AG04450 (cell line): Measurements from ENCODE around the gene HDDC3. TPM values are rescaled to one million over a fixed set of nuclear protein-coding genes. Genes with fewer than 3 reads are reported as not detected.

ENCODE experiments used
- CTCF ChIA-PET: fragments of 300-600, 350-600 bp; formaldehyde crosslinking; extraction: SDS; loops from one replicate; lab custom pipeline; 2022; ENCODE audit warnings: antibody characterized with exemption, inconsistent platforms; lab: Charles Lee
- POLR2A ChIA-PET: fragments of 350-600 bp; formaldehyde crosslinking; extraction: SDS; loops from one replicate; lab custom pipeline; 2021; ENCODE audit warnings: antibody characterized with exemption, inconsistent platforms; lab: Yijun Ruan, JAX
- DNase-seq: peaks from one replicate; pipeline ENCODE4 v3.0.0-alpha.2; 2011; ENCODE audit warnings: low read depth, low spot score
- H3K27ac ChIP-seq: one replicate; pipeline ENCODE4 v1.5.1; 2012; ENCODE audit warnings: low read depth, low read length, control low read depth
- H3K27me3 ChIP-seq: one replicate; pipeline ENCODE4 v1.6.0; 2012; ENCODE audit warnings: low read length; ENCODE audit not compliant: control insufficient read depth, insufficient read depth
- H3K4me3 ChIP-seq: 2 replicates; pipeline ENCODE4 v1.5.1; 2011; ENCODE audit warnings: mild to moderate bottlenecking, low read depth, low read length, control low read depth
- H3K9me3 ChIP-seq: 2 replicates; pipeline ENCODE4 v1.5.1; 2012; ENCODE audit warnings: low read length; ENCODE audit not compliant: control insufficient read depth, insufficient read depth
- polyA plus RNA-seq: library from polyadenylated mRNA; depleted of rRNA; stranded (reverse); fragments of >200 nt; gene quantifications from 2 replicates; pipeline ENCODE4 v1.2.3, GENCODE V29; 2011
- TF ChIP-seq, protein P1 (sequence below): IDR thresholded peaks from 2 replicates; pipeline ENCODE4 v1.5.1; 2011; ENCODE audit warnings: low read depth, low read length, control low read depth, inconsistent platforms

Gene HDDC3
- polyA plus RNA-seq, 1 experiment = 10.3 TPM

DNA sequence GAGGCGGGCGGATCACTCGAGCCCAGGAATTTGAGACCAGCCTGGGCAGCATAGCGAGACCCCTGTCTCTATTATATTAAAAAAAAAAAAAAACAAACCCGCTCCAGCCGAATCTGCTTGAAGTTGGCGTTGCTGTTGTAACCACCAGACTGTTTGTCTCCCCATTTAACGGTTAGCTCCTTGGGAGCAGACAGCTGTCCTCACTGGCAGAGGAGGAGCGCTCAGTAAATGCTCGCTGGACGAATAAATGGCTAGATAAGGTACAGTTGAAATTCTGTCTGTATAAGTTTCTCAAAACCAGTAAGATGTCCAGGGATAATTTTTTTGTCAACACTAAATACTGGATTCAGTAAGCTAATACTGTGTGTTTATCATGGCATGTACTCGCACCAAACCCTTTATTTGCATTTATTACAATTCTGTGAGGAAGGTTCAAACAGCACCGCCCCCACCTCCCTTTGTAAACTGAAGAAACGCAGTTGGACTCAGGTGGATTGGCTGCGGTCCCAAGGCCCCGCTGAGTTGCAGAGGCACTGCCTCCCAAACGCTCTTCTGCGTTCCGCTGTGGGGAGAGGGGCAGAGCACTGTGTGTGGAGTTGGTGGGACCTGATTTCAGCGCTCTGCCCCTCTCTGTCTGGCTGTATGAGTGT is 23.4 kb upstream of the HDDC3 start:
- ChIA-PET CTCF (interaction anchor here (0.6 to 8.7 kb wide), 34 partner anchors 9 to 1969 kb away, joined by 3 to 157 read pairs (median 10); partner anchors contain the start of genes HDDC3, PRC1 and UNC45A), POLR2A (interaction anchor here (1.3 kb wide), 1 partner anchor 316 kb away, joined by 6 read pairs; no protein-coding TSS in a partner anchor)
- no peak for DNase-seq
- H3K9me3 ChIP-seq = peaks cover 3% of the 10 kb centered on the region; the same call in 1 of the 2 replicates
- TF ChIP-seq, protein P1, sequence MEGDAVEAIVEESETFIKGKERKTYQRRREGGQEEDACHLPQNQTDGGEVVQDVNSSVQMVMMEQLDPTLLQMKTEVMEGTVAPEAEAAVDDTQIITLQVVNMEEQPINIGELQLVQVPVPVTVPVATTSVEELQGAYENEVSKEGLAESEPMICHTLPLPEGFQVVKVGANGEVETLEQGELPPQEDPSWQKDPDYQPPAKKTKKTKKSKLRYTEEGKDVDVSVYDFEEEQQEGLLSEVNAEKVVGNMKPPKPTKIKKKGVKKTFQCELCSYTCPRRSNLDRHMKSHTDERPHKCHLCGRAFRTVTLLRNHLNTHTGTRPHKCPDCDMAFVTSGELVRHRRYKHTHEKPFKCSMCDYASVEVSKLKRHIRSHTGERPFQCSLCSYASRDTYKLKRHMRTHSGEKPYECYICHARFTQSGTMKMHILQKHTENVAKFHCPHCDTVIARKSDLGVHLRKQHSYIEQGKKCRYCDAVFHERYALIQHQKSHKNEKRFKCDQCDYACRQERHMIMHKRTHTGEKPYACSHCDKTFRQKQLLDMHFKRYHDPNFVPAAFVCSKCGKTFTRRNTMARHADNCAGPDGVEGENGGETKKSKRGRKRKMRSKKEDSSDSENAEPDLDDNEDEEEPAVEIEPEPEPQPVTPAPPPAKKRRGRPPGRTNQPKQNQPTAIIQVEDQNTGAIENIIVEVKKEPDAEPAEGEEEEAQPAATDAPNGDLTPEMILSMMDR = no peak
- H3K4me3 ChIP-seq = peak overlapping the region; percentile 84; the same call in 1 of the 2 replicates
- no peak overlapping the region for H3K27ac ChIP-seq
- H3K27me3 ChIP-seq = no peaks in the 10 kb centered on the region

DNA sequence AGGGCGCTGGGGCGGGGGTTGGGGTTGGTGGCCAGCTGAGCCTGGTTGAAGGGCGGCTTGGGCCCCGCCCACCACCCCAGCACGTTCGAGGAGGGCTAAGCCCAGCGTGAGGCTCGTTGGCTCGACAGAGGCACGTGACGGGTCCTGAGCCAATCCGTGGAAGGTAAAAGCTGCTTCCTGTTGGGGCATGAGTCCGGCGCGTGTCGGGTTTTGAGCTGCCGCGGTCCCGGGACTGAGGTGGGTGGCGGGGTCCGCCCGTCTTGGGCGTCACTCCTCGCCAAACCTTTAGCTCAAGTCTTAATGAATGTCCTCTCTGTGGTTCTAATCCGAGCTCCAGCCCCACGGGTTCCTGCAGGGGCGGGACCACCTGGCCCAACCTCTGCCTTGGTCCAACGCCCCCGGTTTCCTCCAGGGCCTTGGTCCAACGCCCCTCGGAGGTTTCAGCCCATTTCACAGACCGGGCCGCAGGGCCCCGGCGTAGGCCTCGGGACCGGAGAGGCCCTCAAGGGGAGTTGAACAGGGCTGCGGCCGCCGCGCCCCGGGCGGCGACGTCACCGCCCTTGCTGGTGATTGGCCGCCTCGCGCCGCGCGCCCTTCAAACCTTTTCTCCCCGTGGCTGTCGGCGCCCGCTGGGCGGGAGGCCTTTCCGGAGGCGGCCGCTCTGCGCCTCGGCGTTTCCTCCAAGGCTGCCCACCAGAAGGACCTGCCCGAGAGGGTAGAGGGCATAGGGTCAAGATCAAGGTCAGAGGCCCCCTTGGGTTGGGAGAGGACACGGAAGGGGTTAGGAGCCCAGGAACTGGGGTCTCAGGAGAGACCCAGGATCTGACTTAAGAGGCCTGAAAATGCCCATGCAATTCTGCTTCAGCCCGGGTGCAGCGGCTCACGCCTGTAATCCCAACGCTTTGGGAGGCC is 22.6 kb upstream of the HDDC3 start, which contains the start of gene RCCD1:
Gene RCCD1, plus strand, starts transcription at position 173 of the 912 bp plus-strand sequence. CDS start 1,851 bp downstream, outside the sequence.
- POLR2A ChIA-PET = interaction anchor here (0.7 to 2.4 kb wide), 5 partner anchors 11 to 317 kb away, joined by 3 to 26 read pairs (median 6); partner anchors contain the start of gene UNC45A
- CTCF ChIA-PET = interaction anchor here (0.6 to 8.7 kb wide), 10 partner anchors 10 to 672 kb away, joined by 3 to 157 read pairs (median 28); partner anchors contain the start of genes HDDC3 and UNC45A

DNA sequence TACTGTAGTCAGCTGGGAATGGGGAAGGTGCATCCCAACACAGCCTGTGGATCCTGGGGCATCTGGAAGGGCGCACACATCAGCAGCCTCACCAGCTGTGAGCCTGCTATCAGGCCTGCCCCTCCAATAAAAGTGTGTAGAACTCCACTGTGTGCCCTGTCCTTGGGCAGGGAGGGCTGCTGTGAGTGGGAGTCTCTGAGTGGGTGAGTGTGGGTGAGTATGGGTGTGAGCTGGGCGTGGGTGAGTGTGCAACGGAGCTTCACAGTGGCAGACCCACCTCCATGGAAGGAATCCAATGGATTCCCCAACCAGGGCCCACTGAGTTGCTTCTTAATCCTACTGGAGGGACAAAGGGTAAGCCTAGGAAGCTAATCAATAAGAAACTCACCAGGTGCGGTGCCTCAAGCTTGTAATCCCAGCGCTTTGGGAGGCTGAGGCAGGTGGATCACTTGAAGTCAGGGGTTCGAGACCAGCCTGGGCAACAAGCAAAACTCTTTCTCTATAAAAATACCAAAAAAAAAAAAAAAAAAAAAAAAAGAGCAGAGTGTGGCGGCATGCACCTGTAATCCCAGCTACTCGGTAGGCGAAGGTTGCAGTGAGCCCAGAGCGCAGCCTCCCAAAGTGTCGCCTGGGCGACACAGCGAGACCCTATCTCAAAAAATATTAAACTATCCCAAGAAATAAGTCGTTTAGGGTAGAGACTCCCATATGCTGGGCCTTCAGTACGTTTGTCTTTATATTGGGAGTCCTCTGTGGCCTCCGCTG is 21.8 kb upstream of the HDDC3 start:
- DNase-seq = no peak
- no peak overlapping the region for H3K4me3 ChIP-seq
- no peaks in the 10 kb centered on the region for H3K27me3 ChIP-seq
- peaks cover 3% of the 10 kb centered on the region; the same call in 1 of the 2 replicates for H3K9me3 ChIP-seq
- TF ChIP-seq, protein P1 = no peak
- H3K27ac ChIP-seq = no peak overlapping the region
- ChIA-PET CTCF (interaction anchor here (0.6 to 8.7 kb wide), 5 partner anchors 20 to 319 kb away, joined by 4 to 157 read pairs (median 64); partner anchors contain the start of genes HDDC3 and UNC45A), POLR2A (interaction anchor here (0.6 to 2.4 kb wide), 4 partner anchors 10 to 95 kb away, joined by 3 to 26 read pairs (median 12); partner anchors contain the start of gene UNC45A)

More for the DNA sequence above, 22.6 kb upstream of the HDDC3 start, which contains the start of gene RCCD1:
- peak within 1 kb of the TSS; percentile 84 for H3K4me3 ChIP-seq
- peak within 1 kb of the TSS; percentile 86 for H3K27ac ChIP-seq
- TF ChIP-seq, protein P1 = no peak
- H3K9me3 ChIP-seq = peaks cover 3% of the 10 kb centered on the region; the same call in 1 of the 2 replicates
- DNase-seq = peak; percentile 84
- H3K27me3 ChIP-seq = no peaks in the 10 kb centered on the region

DNA sequence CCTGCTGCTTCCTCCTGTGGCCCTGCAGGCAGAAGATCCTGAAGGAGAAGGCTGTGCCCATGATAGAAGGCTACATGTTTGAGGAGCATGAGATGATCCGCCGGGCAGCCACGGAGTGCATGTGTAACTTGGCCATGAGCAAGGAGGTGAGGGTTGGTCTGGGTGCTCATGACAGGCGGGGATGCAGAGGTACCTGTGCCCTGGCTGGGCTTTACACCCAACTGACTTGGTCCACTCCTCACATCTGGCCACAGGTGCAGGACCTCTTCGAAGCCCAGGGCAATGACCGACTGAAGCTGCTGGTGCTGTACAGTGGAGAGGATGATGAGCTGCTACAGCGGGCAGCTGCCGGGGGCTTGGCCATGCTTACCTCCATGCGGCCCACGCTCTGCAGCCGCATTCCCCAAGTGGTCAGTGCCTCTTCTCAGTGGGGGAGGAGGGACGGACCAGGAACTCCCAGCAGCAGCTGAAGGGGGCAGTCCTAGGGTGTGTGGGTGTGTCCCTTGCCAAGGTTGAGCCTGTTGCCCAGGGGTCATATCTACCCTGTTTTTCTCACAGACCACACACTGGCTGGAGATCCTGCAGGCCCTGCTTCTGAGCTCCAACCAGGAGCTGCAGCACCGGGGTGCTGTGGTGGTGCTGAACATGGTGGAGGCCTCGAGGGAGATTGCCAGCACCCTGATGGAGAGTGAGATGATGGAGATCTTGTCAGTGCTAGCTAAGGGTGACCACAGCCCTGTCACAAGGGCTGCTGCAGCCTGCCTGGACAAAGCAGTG is 20.7 kb upstream of the HDDC3 start:
- TF ChIP-seq, protein P1 = no peak
- H3K4me3 ChIP-seq = no peak overlapping the region
- no peak overlapping the region for H3K27ac ChIP-seq
- POLR2A ChIA-PET = interaction anchor here (2.4 kb wide), 1 partner anchor 18 kb away, joined by 19 read pairs; the partner anchor contains the start of gene UNC45A
- CTCF ChIA-PET = interaction anchor here (7.9 kb wide), 1 partner anchor 19 kb away, joined by 64 read pairs; the partner anchor contains the start of genes HDDC3 and UNC45A
- peaks cover 3% of the 10 kb centered on the region; the same call in 1 of the 2 replicates for H3K9me3 ChIP-seq
- DNase-seq = no peak
- H3K27me3 ChIP-seq = no peaks in the 10 kb centered on the region
